ENCODE results near the gene ZNF763.
A peak's percentile ranks its signal among the peaks of the same experiment; 100 is the strongest.
"Not testable (repeated sequence)": the region's sequence is repeated elsewhere in the genome, so short reads cannot be mapped to it uniquely, and the experiment has no call there.

The ZNF763 gene

GRCh38 chr19:11964858-11965645 is at the start of gene ZNF763:
Gene ZNF763, plus strand, starts transcription at chr19:11965040. Its CDS starts 169 bp downstream, at chr19:11965209.
- Histone ChIP-seq H3K27ac (ENCODE audit: low read depth, low read length) (peak within 1 kb of the TSS; percentile 95), H3K9me3 (ENCODE audit: control insufficient read depth in 1 of 2, low read length in 2 of 2) (peaks cover 0 to under 1% of the 10 kb centered on the region in 2 donors), H3K4me3 (ENCODE audit: low read depth in 1 of 2, low read length in 2 of 2) (peak within 1 kb of the TSS; percentile 82 to 84), H3K27me3 (ENCODE audit: control insufficient read depth in 1 of 2, insufficient read depth in 2 of 2, low read length in 2 of 2) (no peaks in the 10 kb centered on the region), H3K9ac (ENCODE audit: low read depth in 1 of 2, low read length in 2 of 2) (peak within 1 kb of the TSS; percentile 67 to 69), H3K36me3 (ENCODE audit: control insufficient read depth in 1 of 2, insufficient read depth in 2 of 2, low read length in 2 of 2) (no peaks in the 10 kb centered on the region), H3K4me1 (ENCODE audit: control insufficient read depth in 1 of 2, insufficient read depth in 2 of 2, low read length in 2 of 2) (peaks cover 6 to 13% of the 10 kb centered on the region in 2 donors)

GRCh38 chr19:11921852-11922495 is 42.9 kb upstream of the ZNF763 start:
- Histone ChIP-seq H3K27me3 (ENCODE audit: control insufficient read depth in 1 of 2, insufficient read depth in 2 of 2, low read length in 2 of 2) (no peaks in the 10 kb centered on the region), H3K9me3 (ENCODE audit: control insufficient read depth in 1 of 2, low read length in 2 of 2) (no peaks in the 10 kb centered on the region), H3K9ac (ENCODE audit: low read depth in 1 of 2, low read length in 2 of 2) (no peak overlapping the region), H3K27ac (ENCODE audit: low read depth, low read length) (no peak overlapping the region), H3K36me3 (ENCODE audit: control insufficient read depth in 1 of 2, insufficient read depth in 2 of 2, low read length in 2 of 2) (no peaks in the 10 kb centered on the region), H3K4me3 (ENCODE audit: low read depth in 1 of 2, low read length in 2 of 2) (no peak overlapping the region), H3K4me1 (ENCODE audit: control insufficient read depth in 1 of 2, insufficient read depth in 2 of 2, low read length in 2 of 2) (peaks cover 0 to 16% of the 10 kb centered on the region in 2 donors)

GRCh38 chr19:11924886-11925650 is 39.8 kb upstream of the ZNF763 start, which contains the start of gene ZNF700:
Gene ZNF700, plus strand, starts transcription at chr19:11925107. Its CDS starts 104 bp downstream, at chr19:11925211.
- H3K36me3 ChIP-seq (ENCODE audit: control insufficient read depth in 1 of 2, insufficient read depth in 2 of 2, low read length in 2 of 2) = peaks cover 3 to 7% of the 10 kb centered on the region in 2 donors
- H3K9me3 ChIP-seq (ENCODE audit: control insufficient read depth in 1 of 2, low read length in 2 of 2) = peaks cover 2 to 6% of the 10 kb centered on the region in 2 donors
- peak within 1 kb of the TSS; percentile 84 for H3K27ac ChIP-seq (ENCODE audit: low read depth, low read length)
- H3K27me3 ChIP-seq (ENCODE audit: control insufficient read depth in 1 of 2, insufficient read depth in 2 of 2, low read length in 2 of 2) = no peaks in the 10 kb centered on the region
- peaks cover 0 to 16% of the 10 kb centered on the region in 2 donors for H3K4me1 ChIP-seq (ENCODE audit: control insufficient read depth in 1 of 2, insufficient read depth in 2 of 2, low read length in 2 of 2)
- peak within 1 kb of the TSS; percentile 81 to 96 for H3K9ac ChIP-seq (ENCODE audit: low read depth in 1 of 2, low read length in 2 of 2)
- peak within 1 kb of the TSS; percentile 80 to 92 for H3K4me3 ChIP-seq (ENCODE audit: low read depth in 1 of 2, low read length in 2 of 2)

GRCh38 chr19:11925651-11926187 is 39.1 kb upstream of the ZNF763 start:
- not testable (repeated sequence) for H3K27me3 ChIP-seq (ENCODE audit: control insufficient read depth in 1 of 2, insufficient read depth in 2 of 2, low read length in 2 of 2)
- peak overlapping the region; percentile 84 for H3K27ac ChIP-seq (ENCODE audit: low read depth, low read length)

GRCh38 chr19:11927227-11927626 is 37.6 kb upstream of the ZNF763 start:
- Histone ChIP-seq H3K36me3 (ENCODE audit: control insufficient read depth in 1 of 2, insufficient read depth in 2 of 2, low read length in 2 of 2) (peaks cover 3 to 8% of the 10 kb centered on the region in 2 donors), H3K9ac (ENCODE audit: low read depth in 1 of 2, low read length in 2 of 2) (no peak overlapping the region), H3K27me3 (ENCODE audit: control insufficient read depth in 1 of 2, insufficient read depth in 2 of 2, low read length in 2 of 2) (no peaks in the 10 kb centered on the region), H3K4me1 (ENCODE audit: control insufficient read depth in 1 of 2, insufficient read depth in 2 of 2, low read length in 2 of 2) (peaks cover 0 to 16% of the 10 kb centered on the region in 2 donors), H3K27ac (ENCODE audit: low read depth, low read length) (no peak overlapping the region), H3K9me3 (ENCODE audit: control insufficient read depth in 1 of 2, low read length in 2 of 2) (peaks cover 2 to 10% of the 10 kb centered on the region in 2 donors), H3K4me3 (ENCODE audit: low read depth in 1 of 2, low read length in 2 of 2) (no peak overlapping the region)

More at GRCh38 chr19:11925651-11926187, 39.1 kb upstream of the ZNF763 start:
- H3K9me3 ChIP-seq (ENCODE audit: control insufficient read depth in 1 of 2, low read length in 2 of 2); H3K36me3 ChIP-seq (ENCODE audit: control insufficient read depth in 1 of 2, insufficient read depth in 2 of 2, low read length in 2 of 2): not testable (repeated sequence)
- Histone ChIP-seq H3K9ac (ENCODE audit: low read depth in 1 of 2, low read length in 2 of 2) (peak overlapping the region; percentile 81 to 96), H3K4me3 (ENCODE audit: low read depth in 1 of 2, low read length in 2 of 2) (peak overlapping the region; percentile 80 to 92), H3K4me1 (ENCODE audit: control insufficient read depth in 1 of 2, insufficient read depth in 2 of 2, low read length in 2 of 2) (peaks cover 0 to 16% of the 10 kb centered on the region in 2 donors)

- no peak overlapping the region for H3K9ac ChIP-seq (ENCODE audit: low read depth in 1 of 2, low read length in 2 of 2)
Observed at GRCh38 chr19:11931051-11931450, 33.8 kb upstream of the ZNF763 start.

GRCh38 chr19:11931513-11931912 is 33.3 kb upstream of the ZNF763 start:
- Histone ChIP-seq H3K4me3 (ENCODE audit: low read depth in 1 of 2, low read length in 2 of 2) (no peak overlapping the region), H3K9ac (ENCODE audit: low read depth in 1 of 2, low read length in 2 of 2) (no peak overlapping the region), H3K9me3 (ENCODE audit: control insufficient read depth in 1 of 2, low read length in 2 of 2) (peaks cover 17 to 24% of the 10 kb centered on the region in 2 donors), H3K27me3 (ENCODE audit: control insufficient read depth in 1 of 2, insufficient read depth in 2 of 2, low read length in 2 of 2) (no peaks in the 10 kb centered on the region), H3K4me1 (ENCODE audit: control insufficient read depth in 1 of 2, insufficient read depth in 2 of 2, low read length in 2 of 2) (peaks cover 0 to under 1% of the 10 kb centered on the region in 2 donors), H3K36me3 (ENCODE audit: control insufficient read depth in 1 of 2, insufficient read depth in 2 of 2, low read length in 2 of 2) (peaks cover 3 to 19% of the 10 kb centered on the region in 2 donors), H3K27ac (ENCODE audit: low read depth, low read length) (no peak overlapping the region)

More at GRCh38 chr19:11931051-11931450, 33.8 kb upstream of the ZNF763 start:
- Histone ChIP-seq H3K9me3 (ENCODE audit: control insufficient read depth in 1 of 2, low read length in 2 of 2) (peaks cover 17 to 24% of the 10 kb centered on the region in 2 donors), H3K36me3 (ENCODE audit: control insufficient read depth in 1 of 2, insufficient read depth in 2 of 2, low read length in 2 of 2) (peaks cover 3 to 19% of the 10 kb centered on the region in 2 donors), H3K4me1 (ENCODE audit: control insufficient read depth in 1 of 2, insufficient read depth in 2 of 2, low read length in 2 of 2) (peaks cover 0 to 5% of the 10 kb centered on the region in 2 donors), H3K27me3 (ENCODE audit: control insufficient read depth in 1 of 2, insufficient read depth in 2 of 2, low read length in 2 of 2) (no peaks in the 10 kb centered on the region), H3K27ac (ENCODE audit: low read depth, low read length) (no peak overlapping the region), H3K4me3 (ENCODE audit: low read depth in 1 of 2, low read length in 2 of 2) (no peak overlapping the region)

GRCh38 chr19:11935829-11936228 is 29.0 kb upstream of the ZNF763 start:
- not testable (repeated sequence) for H3K4me1 ChIP-seq (ENCODE audit: control insufficient read depth in 1 of 2, insufficient read depth in 2 of 2, low read length in 2 of 2); H3K9ac ChIP-seq (ENCODE audit: low read depth in 1 of 2, low read length in 2 of 2)

GRCh38 chr19:11938383-11938782 is 26.5 kb upstream of the ZNF763 start:
- H3K36me3 ChIP-seq (ENCODE audit: control insufficient read depth in 1 of 2, insufficient read depth in 2 of 2, low read length in 2 of 2) = peaks cover 8 to 28% of the 10 kb centered on the region in 2 donors
- peaks cover 38 to 41% of the 10 kb centered on the region in 2 donors for H3K9me3 ChIP-seq (ENCODE audit: control insufficient read depth in 1 of 2, low read length in 2 of 2)
- not testable (repeated sequence) for H3K27me3 ChIP-seq (ENCODE audit: control insufficient read depth in 1 of 2, insufficient read depth in 2 of 2, low read length in 2 of 2)

More at GRCh38 chr19:11935829-11936228, 29.0 kb upstream of the ZNF763 start:
- peaks cover 4 to 19% of the 10 kb centered on the region in 2 donors for H3K36me3 ChIP-seq (ENCODE audit: control insufficient read depth in 1 of 2, insufficient read depth in 2 of 2, low read length in 2 of 2)
- H3K9me3 ChIP-seq (ENCODE audit: control insufficient read depth in 1 of 2, low read length in 2 of 2) = peaks cover 23 to 29% of the 10 kb centered on the region in 2 donors
- not testable (repeated sequence) for H3K27me3 ChIP-seq (ENCODE audit: control insufficient read depth in 1 of 2, insufficient read depth in 2 of 2, low read length in 2 of 2); H3K4me3 ChIP-seq (ENCODE audit: low read depth in 1 of 2, low read length in 2 of 2); H3K27ac ChIP-seq (ENCODE audit: low read depth, low read length)

More at GRCh38 chr19:11938383-11938782, 26.5 kb upstream of the ZNF763 start:
- not testable (repeated sequence) for H3K4me3 ChIP-seq (ENCODE audit: low read depth in 1 of 2, low read length in 2 of 2); H3K27ac ChIP-seq (ENCODE audit: low read depth, low read length); H3K9ac ChIP-seq (ENCODE audit: low read depth in 1 of 2, low read length in 2 of 2); H3K4me1 ChIP-seq (ENCODE audit: control insufficient read depth in 1 of 2, insufficient read depth in 2 of 2, low read length in 2 of 2)
